Lung (tissue), 12 donors: ENCODE data around the gene CD109. TPM values are rescaled to one million over a fixed set of nuclear protein-coding genes. Genes with fewer than 3 reads are reported as not detected.

ENCODE experiments used
- ATAC-seq: fragments of 200-7000 bp; cut with Tn5 transposase; one replicate; pipeline ENCODE4 v1.9.1; 2020; ENCODE audit warnings: moderate number of reproducible peaks; ENCODE audit not compliant: insufficient read depth, low FRiP score
- DNase-seq, 3 donors: peaks; one replicate each; pipeline ENCODE4 v3.0.0-alpha.2; 2013 to 2017
- H3K27ac ChIP-seq, 2 donors: one replicate each; pipeline ENCODE4 v1.5.1; 2013; ENCODE audit warnings: mild to moderate bottlenecking in 2 of 2, moderate library complexity in 2 of 2, control low read depth in 1 of 2, inconsistent platforms in 1 of 2, low read depth in 1 of 2, low read length in 1 of 2
- H3K27me3 ChIP-seq, 3 donors: one replicate each; pipeline ENCODE4 v1.5.1; 2013; ENCODE audit warnings: low read length in 2 of 3; ENCODE audit not compliant: control insufficient read depth in 3 of 3, insufficient read depth in 3 of 3
- H3K36me3 ChIP-seq, 4 donors: one replicate each; pipeline ENCODE4 v1.5.1; 2013; ENCODE audit warnings: low read length in 4 of 4, mild to moderate bottlenecking in 1 of 4, moderate library complexity in 1 of 4; ENCODE audit not compliant: control insufficient read depth in 4 of 4, insufficient read depth in 4 of 4
- H3K4me1 ChIP-seq, 5 donors: one replicate each; pipeline ENCODE4 v1.5.1; 2013; ENCODE audit warnings: low read length in 5 of 5, mild to moderate bottlenecking in 2 of 5, moderate library complexity in 1 of 5; ENCODE audit not compliant: control insufficient read depth in 5 of 5, insufficient read depth in 5 of 5
- H3K4me3 ChIP-seq: one replicate; pipeline ENCODE4 v1.5.1; 2013; ENCODE audit warnings: mild to moderate bottlenecking, control low read depth, moderate library complexity
- H3K9ac ChIP-seq, 2 donors: one replicate each; pipeline ENCODE4 v1.5.1; 2013; ENCODE audit warnings: low read length in 2 of 2, control low read depth in 1 of 2; ENCODE audit not compliant: insufficient read depth in 1 of 2
- H3K9me3 ChIP-seq, 4 donors: one replicate each; pipeline ENCODE4 v1.5.1; 2013; ENCODE audit warnings: low read length in 3 of 4, mild to moderate bottlenecking in 1 of 4, moderate library complexity in 1 of 4; ENCODE audit not compliant: control insufficient read depth in 4 of 4, insufficient read depth in 3 of 4
- CTCF ChIP-seq: IDR thresholded peaks from 2 replicates; pipeline ENCODE4 v1.5.1; 2012; ENCODE audit warnings: mild to moderate bottlenecking; ENCODE audit errors: control extremely low read depth, extremely low read depth
- WGBS, 2 donors: extraction: QIAGEN DNeasy Blood & Tissue Kit; methylation state at CpG; one replicate each; pipeline ENCODE4 v1.1.7; 2013; 5-methylcytosine and 5-hydroxymethylcytosine counted together
- polyA plus RNA-seq, 2 donors: library from polyadenylated mRNA; stranded (reverse); fragments of 200-250 nt; gene quantifications; one replicate each; pipeline ENCODE4 v1.2.1, GENCODE V29; 2013
- total RNA-seq, 2 donors: library from RNA; depleted of rRNA in 1 of 2; stranded (reverse); fragments of >200 nt in 1 of 2; gene quantifications; one replicate each; pipeline ENCODE4 v1.2.1, GENCODE V29; 2014 to 2021
- donor health status: control.
- donor health status: control.
- donor health status: Bipolar disorder and iron deficiency.
- donor health status: healthy.
- donor health status: DM: yes; HTN: yes; CAD: no.

CD109 gene
- total and polyA plus RNA-seq, 4 donors, result 2.1 to 48.5 (median 11.7) TPM

DNA sequence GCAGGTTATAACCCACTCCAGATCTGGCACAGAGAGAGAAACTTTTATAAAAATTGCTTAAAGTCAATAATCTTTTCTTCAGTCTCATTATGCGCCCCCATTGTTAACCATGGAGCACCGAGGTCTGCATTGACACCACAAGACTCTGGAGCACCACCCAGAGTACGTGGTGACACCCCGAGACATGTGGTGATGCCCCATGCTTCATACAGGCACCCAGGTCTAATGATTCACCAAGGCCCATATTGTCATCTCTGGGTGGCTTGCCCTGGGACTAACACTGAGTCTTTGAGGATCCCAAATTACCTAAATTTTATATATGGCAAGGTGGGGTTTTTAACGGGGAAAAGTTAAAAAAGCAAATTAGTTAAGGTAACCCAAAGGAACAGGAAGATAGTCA is 31.1 kb downstream of the CD109 start:
- H3K27ac ChIP-seq, result no peak overlapping the region
- no peaks in the 10 kb centered on the region for H3K36me3 ChIP-seq
- H3K4me1 ChIP-seq, result no peaks in the 10 kb centered on the region
- H3K9me3 ChIP-seq, result no peaks in the 10 kb centered on the region
- ATAC-seq (no peak), DNase-seq (no peak)
- H3K27me3 ChIP-seq, result no peaks in the 10 kb centered on the region
- H3K4me3 ChIP-seq, result no peak overlapping the region
- no peak for TF ChIP-seq CTCF
- no peak overlapping the region for H3K9ac ChIP-seq
- WGBS, 2 donors, result 92 to 94% methylated on average over 5 of the region's 5 CpGs

- Histone ChIP-seq H3K27me3 (no peaks in the 10 kb centered on the region), H3K36me3 (no peaks in the 10 kb centered on the region), H3K4me1 (no peaks in the 10 kb centered on the region), H3K4me3 (no peak overlapping the region), H3K27ac (no peak overlapping the region), H3K9ac (no peak overlapping the region), H3K9me3 (no peaks in the 10 kb centered on the region)
- no peak for DNase-seq
- 62 to 73% methylated on average over 4 of the region's 4 CpGs for WGBS, 2 donors
- ATAC-seq, result no peak
- no peak for TF ChIP-seq CTCF
Observed at GRCh38 chr6:73728548-73729205, 32.7 kb downstream of the CD109 start.

DNA sequence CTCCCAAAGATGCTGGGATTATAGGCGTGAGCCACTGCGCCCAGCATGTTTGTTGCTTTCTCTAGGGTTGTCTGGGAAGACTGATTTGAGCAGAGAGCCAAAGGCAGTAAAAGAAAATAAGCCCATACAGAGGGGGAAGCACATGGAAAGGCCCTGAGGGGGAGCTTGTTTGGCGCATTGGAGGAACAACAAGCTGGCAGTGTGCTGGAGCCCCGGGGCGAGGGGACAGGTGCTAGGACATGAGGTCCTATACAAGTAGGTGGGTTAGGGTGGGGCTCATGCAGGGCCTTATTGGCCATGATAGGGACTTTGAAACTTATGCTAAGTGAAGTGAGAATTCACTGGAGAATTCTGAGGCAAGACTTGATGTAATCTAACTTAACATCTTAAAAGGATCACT is 35.3 kb downstream of the CD109 start:
- Histone ChIP-seq H3K27ac (no peak overlapping the region), H3K9ac (no peak overlapping the region), H3K36me3 (no peaks in the 10 kb centered on the region), H3K4me3 (no peak overlapping the region), H3K27me3 (no peaks in the 10 kb centered on the region), H3K9me3 (no peaks in the 10 kb centered on the region), H3K4me1 (peaks cover 0 to 3% (median 0%) of the 10 kb centered on the region in 5 donors)
- DNase-seq (no peak), ATAC-seq (no peak)
- TF ChIP-seq CTCF, result no peak
- 95 to 98% methylated on average over 5 of the region's 5 CpGs for WGBS, 2 donors
